GM19467 (cell line): Measurements from ENCODE around the gene TFCP2.

ENCODE experiments used
- ATAC-seq: cut with Tn5 transposase; IDR thresholded peaks from one replicate; pipeline ENCODE4 v1.9.1; 2021; ENCODE audit warnings: mild to moderate bottlenecking, moderate library complexity; ENCODE audit not compliant: unreplicated experiment

The TFCP2 gene

GRCh38 chr12:51160814-51161459, 12.0 kb downstream of the TFCP2 start:
- no peak for ATAC-seq

- ATAC-seq: no peak
Observed at GRCh38 chr12:51156245-51156765, 16.6 kb downstream of the TFCP2 start.

- ATAC-seq: no peak
Observed at GRCh38 chr12:51152953-51153352, 20.0 kb downstream of the TFCP2 start.

- no peak for ATAC-seq
Observed at GRCh38 chr12:51150777-51151176, 22.2 kb downstream of the TFCP2 start.

- ATAC-seq: no peak
Observed at GRCh38 chr12:51147309-51147708, 25.6 kb downstream of the TFCP2 start.

- no peak for ATAC-seq
Observed at GRCh38 chr12:51139292-51139844, 33.6 kb downstream of the TFCP2 start.

GRCh38 chr12:51132693-51133092, 40.2 kb downstream of the TFCP2 start:
- ATAC-seq: no peak

GRCh38 chr12:51131745-51132521, 41.0 kb downstream of the TFCP2 start:
- ATAC-seq: no peak

GRCh38 chr12:51128919-51129318, 44.0 kb downstream of the TFCP2 start:
- ATAC-seq: no peak

- no peak for ATAC-seq
Observed at GRCh38 chr12:51127050-51127729, 45.7 kb downstream of the TFCP2 start.

- ATAC-seq: no peak
Observed at GRCh38 chr12:51126297-51126696, 46.6 kb downstream of the TFCP2 start.

- no peak for ATAC-seq
Observed at GRCh38 chr12:51124504-51124903, 48.4 kb downstream of the TFCP2 start.

GRCh38 chr12:51122844-51123243, 50.1 kb downstream of the TFCP2 start:
- no peak for ATAC-seq

- no peak for ATAC-seq
Observed at GRCh38 chr12:51118706-51119105, 54.2 kb downstream of the TFCP2 start.

- no peak for ATAC-seq
Observed at GRCh38 chr12:51115533-51115932, 57.4 kb downstream of the TFCP2 start.

- no peak for ATAC-seq
Observed at GRCh38 chr12:51108136-51108535, 64.8 kb downstream of the TFCP2 start.

GRCh38 chr12:51103977-51104376, 69.0 kb downstream of the TFCP2 start:
- ATAC-seq: no peak

- ATAC-seq: no peak
Observed at GRCh38 chr12:51098611-51099010, 74.3 kb downstream of the TFCP2 start.

- ATAC-seq: no peak
Observed at GRCh38 chr12:51090705-51091229, 82.2 kb downstream of the TFCP2 start.

- ATAC-seq: no peak
Observed at GRCh38 chr12:51087818-51088217, 85.1 kb downstream of the TFCP2 start.

- no peak for ATAC-seq
Observed at GRCh38 chr12:51086933-51087332, 86.0 kb downstream of the TFCP2 start.
